SU-DHL-6 (cell line): ENCODE data around the gene HMGN1.
"Not testable (repeated sequence)": the region's sequence is repeated elsewhere in the genome, so short reads cannot be mapped to it uniquely, and the experiment has no call there.

ENCODE experiments used
- H2AFZ ChIP-seq: fragments of 200-600 bp; sonication (generic); 2 replicates; pipeline ENCODE4 v1.6.1; 2014; ENCODE audit warnings: low read depth, mild to moderate bottlenecking, moderate library complexity, mixed read lengths, antibody characterized with exemption, low read length; ENCODE audit not compliant: severe bottlenecking
- H3F3A ChIP-seq: fragments of 200-600 bp; shearing (Covaris generic); 2 replicates; pipeline ENCODE4 v1.6.0; 2016; ENCODE audit warnings: antibody characterized with exemption, mild to moderate bottlenecking; ENCODE audit not compliant: insufficient read depth
- H3K27ac ChIP-seq: fragments of 200-600 bp; sonication (generic); 2 replicates; pipeline ENCODE4 v1.5.1; 2016; ENCODE audit warnings: low read depth, mild to moderate bottlenecking, low read length, moderate library complexity, mixed read lengths
- H3K27me3 ChIP-seq: fragments of 200-600 bp; sonication (generic), shearing (Covaris generic); 2 replicates; pipeline ENCODE4 v1.6.0; 2014; ENCODE audit warnings: mild to moderate bottlenecking, low read length
- H3K36me3 ChIP-seq: fragments of 200-600 bp; sonication (generic); 2 replicates; pipeline ENCODE4 v1.6.1; 2014; ENCODE audit warnings: mild to moderate bottlenecking, low read length, mixed read lengths
- H3K4me2 ChIP-seq: fragments of 300-600, 200-600 bp; shearing (Covaris generic), sonication (generic); 2 replicates; pipeline ENCODE4 v1.6.0; 2014; ENCODE audit warnings: low read length, low read depth, mild to moderate bottlenecking; ENCODE audit not compliant: poor library complexity, severe bottlenecking
- H3K4me3 ChIP-seq: fragments of 200-600 bp; sonication (generic); 2 replicates; pipeline ENCODE4 v1.5.1; 2014; ENCODE audit warnings: antibody characterized with exemption, low read length, mild to moderate bottlenecking, mixed read lengths; ENCODE audit not compliant: insufficient read depth, poor library complexity, severe bottlenecking
- H3K79me2 ChIP-seq: fragments of 200-600 bp; sonication (generic); 2 replicates; pipeline ENCODE4 v1.6.1; 2014; ENCODE audit warnings: mild to moderate bottlenecking, low read length, moderate library complexity; ENCODE audit not compliant: insufficient read depth
- H3K9ac ChIP-seq: fragments of 200-600 bp; sonication (generic); 2 replicates; pipeline ENCODE4 v1.7.0; 2014; ENCODE audit warnings: mild to moderate bottlenecking, low read length
- H3K9me2 ChIP-seq: fragments of 200-600 bp; sonication (generic); replicated peaks from 2 replicates; pipeline ENCODE4 v1.6.1; 2014; ENCODE audit warnings: low read length; ENCODE audit not compliant: insufficient read depth
- H3K9me3 ChIP-seq: fragments of 200-600 bp; sonication (generic); 2 replicates; pipeline ENCODE4 v1.6.1; 2014; ENCODE audit warnings: low read length, mixed read lengths; ENCODE audit not compliant: insufficient read depth
- H4K20me1 ChIP-seq: fragments of 200-600 bp; sonication (generic); 2 replicates; pipeline ENCODE4 v1.6.1; 2014; ENCODE audit warnings: low read depth, mild to moderate bottlenecking, antibody characterized with exemption, low read length, moderate library complexity, mixed read lengths
- EZH2phosphoT487 ChIP-seq: fragments of 200-600 bp; sonication (generic), shearing (Covaris generic); conservative IDR thresholded peaks from 2 replicates; pipeline ENCODE4 v1.6.1; 2018; ENCODE audit warnings: mild to moderate bottlenecking, antibody characterized with exemption, low read length, moderate library complexity, mixed read lengths
- TF ChIP-seq, protein P1 (sequence below): fragments of 200-600 bp; sonication (generic); IDR thresholded peaks from one replicate; pipeline ENCODE4 v1.5.1; 2017; ENCODE audit warnings: antibody characterized with exemption, mild to moderate bottlenecking, low read length, moderate library complexity; ENCODE audit not compliant: insufficient read depth, poor library complexity, severe bottlenecking

The HMGN1 gene

DNA sequence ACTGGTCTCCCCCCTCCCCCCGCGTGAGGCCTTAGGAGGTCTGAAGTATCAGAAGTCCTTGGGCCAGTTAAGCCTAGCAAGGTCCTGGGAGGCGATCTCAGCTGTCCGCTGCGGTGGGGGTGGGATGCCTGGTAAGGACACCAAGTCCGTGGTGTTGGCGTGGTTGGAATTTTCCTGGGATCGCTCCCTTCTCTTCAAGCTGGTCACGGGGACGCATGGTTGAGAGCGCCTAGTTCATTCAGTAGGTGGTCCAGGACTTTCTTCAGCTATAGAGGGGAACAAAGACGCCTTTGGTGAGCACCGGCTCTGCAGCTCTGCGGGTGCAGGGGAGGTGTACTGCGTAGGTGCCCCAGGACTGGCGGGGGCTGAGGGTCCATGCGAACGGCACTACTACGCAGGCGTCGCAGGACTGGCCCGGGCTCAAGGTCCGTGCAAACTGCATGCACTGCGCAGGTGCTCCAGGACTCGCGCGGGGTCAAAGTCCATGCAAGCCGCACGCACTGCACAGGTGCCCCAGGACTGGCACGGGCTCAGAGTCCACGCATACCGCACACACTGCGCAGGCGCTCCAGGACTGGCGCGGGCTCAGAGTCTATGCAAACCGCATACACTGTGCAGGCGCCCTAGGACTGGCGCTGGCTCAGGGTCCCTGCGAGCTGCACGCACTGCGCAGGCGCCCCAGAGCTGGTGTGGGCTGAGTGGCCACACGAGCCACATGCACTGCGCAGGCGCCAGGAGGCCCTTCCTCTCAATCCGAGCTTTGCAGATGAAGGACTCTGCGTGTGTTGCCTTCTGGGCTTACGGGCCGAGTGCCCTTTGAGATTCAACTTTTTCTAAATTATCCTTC, 36.6 kb upstream of the HMGN1 start:
- no peak overlapping the region for H3K27ac ChIP-seq
- peaks cover 20% of the 10 kb centered on the region for H3F3A ChIP-seq
- H3K4me3 ChIP-seq = no peak overlapping the region
- no peak overlapping the region for H2AFZ ChIP-seq
- H4K20me1 ChIP-seq = no peaks in the 10 kb centered on the region
- no peak overlapping the region for H3K4me2 ChIP-seq
- TF ChIP-seq, protein P1, sequence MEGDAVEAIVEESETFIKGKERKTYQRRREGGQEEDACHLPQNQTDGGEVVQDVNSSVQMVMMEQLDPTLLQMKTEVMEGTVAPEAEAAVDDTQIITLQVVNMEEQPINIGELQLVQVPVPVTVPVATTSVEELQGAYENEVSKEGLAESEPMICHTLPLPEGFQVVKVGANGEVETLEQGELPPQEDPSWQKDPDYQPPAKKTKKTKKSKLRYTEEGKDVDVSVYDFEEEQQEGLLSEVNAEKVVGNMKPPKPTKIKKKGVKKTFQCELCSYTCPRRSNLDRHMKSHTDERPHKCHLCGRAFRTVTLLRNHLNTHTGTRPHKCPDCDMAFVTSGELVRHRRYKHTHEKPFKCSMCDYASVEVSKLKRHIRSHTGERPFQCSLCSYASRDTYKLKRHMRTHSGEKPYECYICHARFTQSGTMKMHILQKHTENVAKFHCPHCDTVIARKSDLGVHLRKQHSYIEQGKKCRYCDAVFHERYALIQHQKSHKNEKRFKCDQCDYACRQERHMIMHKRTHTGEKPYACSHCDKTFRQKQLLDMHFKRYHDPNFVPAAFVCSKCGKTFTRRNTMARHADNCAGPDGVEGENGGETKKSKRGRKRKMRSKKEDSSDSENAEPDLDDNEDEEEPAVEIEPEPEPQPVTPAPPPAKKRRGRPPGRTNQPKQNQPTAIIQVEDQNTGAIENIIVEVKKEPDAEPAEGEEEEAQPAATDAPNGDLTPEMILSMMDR = no peak
- TF ChIP-seq EZH2phosphoT487 = no peak
- H3K79me2 ChIP-seq = peaks cover 47% of the 10 kb centered on the region
- no peak overlapping the region for H3K9ac ChIP-seq
- H3K27me3 ChIP-seq = no peaks in the 10 kb centered on the region
- no peaks in the 10 kb centered on the region for H3K9me2 ChIP-seq
- H3K36me3 ChIP-seq = no peaks in the 10 kb centered on the region
- no peaks in the 10 kb centered on the region for H3K9me3 ChIP-seq

DNA sequence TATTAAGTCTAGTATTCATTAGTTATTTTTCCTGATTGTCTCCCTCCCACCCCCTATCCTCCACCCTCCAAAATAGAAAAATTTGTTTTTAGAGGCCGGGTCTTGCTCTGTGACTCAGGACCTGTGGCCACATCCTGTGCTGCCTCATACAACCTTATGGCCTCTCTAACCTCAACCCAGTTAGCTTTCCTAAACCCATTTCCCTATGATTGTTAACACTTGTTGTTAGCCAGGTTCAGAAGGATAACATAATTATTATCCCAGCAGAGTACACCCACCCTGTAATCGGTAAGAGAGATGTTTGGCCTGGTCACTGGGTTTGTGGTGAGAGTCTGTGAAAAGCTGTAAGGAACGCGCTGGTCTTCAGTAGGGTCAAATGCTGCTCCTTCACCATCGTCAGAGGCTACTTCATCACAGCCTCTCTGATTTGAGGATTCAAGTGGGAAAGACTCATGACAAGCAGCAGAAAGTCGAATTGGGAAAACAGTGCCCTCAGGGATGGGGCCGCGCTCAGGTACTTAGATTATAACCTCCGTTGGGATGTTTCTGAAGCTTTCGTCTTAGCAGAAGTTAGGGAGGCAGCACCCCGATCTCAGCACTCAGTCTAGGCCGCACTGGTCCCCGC, 35.9 kb upstream of the HMGN1 start:
- Histone ChIP-seq H3F3A (peaks cover 20% of the 10 kb centered on the region), H3K79me2 (peaks cover 43% of the 10 kb centered on the region), H3K27me3 (no peaks in the 10 kb centered on the region), H2AFZ (no peak overlapping the region), H3K4me3 (no peak overlapping the region), H3K9ac (no peak overlapping the region), H3K27ac (no peak overlapping the region), H4K20me1 (no peaks in the 10 kb centered on the region), H3K36me3 (no peaks in the 10 kb centered on the region), H3K9me3 (no peaks in the 10 kb centered on the region), H3K9me2 (no peaks in the 10 kb centered on the region), H3K4me2 (no peak overlapping the region)
- TF ChIP-seq, protein P1 = no peak
- TF ChIP-seq EZH2phosphoT487 = no peak

DNA sequence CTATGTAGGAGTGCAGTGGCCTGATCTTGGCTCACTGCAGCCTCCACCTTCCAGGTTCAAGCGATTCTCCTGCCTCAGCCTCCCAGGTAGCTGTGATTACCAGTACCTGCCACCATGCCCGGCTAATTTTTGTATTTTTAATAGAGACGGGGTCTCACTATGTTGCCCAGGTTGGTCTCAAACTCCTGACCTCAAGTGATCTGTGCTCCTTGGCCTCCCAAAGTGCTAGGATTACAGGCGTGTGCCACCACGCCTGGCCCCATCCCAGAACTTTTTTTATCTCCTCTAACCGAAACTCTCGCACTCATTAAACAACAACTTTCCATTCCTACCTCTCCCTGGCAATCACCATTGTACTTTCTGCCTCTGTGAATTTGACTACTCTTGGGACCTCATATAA, 33.2 kb upstream of the HMGN1 start:
- not testable (repeated sequence) for H3K4me2 ChIP-seq, H3K27ac ChIP-seq, H3K36me3 ChIP-seq, H3K27me3 ChIP-seq, H3K4me3 ChIP-seq, H4K20me1 ChIP-seq, H2AFZ ChIP-seq, H3K9ac ChIP-seq, H3K9me2 ChIP-seq, H3F3A ChIP-seq, H3K9me3 ChIP-seq
- peaks cover 24% of the 10 kb centered on the region for H3K79me2 ChIP-seq

DNA sequence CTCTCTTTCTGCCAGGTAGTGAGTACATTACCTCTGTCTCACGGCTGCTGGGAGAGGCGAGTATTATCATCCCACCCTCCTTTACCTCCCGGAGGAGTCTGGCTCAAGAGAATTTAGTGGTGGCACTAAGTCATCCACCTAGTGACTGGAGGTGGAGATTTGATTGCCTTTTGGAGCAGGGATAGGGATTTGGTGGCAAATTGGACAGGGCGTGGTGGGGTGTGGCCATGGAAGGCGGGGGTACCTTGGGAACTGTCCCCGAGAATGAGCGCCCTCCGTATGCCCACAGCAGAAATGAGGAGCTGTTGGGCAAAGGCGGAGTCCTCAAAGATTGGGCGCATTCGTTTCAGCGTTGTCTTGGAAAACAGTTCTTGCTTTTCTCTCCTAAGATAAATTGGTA, 32.1 kb upstream of the HMGN1 start:
- peak overlapping the region; percentile 99 for H3K4me3 ChIP-seq
- H3K36me3 ChIP-seq = no peaks in the 10 kb centered on the region
- H3K9me2 ChIP-seq = no peaks in the 10 kb centered on the region
- peak overlapping the region; percentile 92 for H3K9ac ChIP-seq
- H3K79me2 ChIP-seq = peaks cover 13% of the 10 kb centered on the region
- H3F3A ChIP-seq = no peaks in the 10 kb centered on the region
- H3K27ac ChIP-seq = no peak overlapping the region
- no peaks in the 10 kb centered on the region for H4K20me1 ChIP-seq
- H3K9me3 ChIP-seq = no peaks in the 10 kb centered on the region
- no peaks in the 10 kb centered on the region for H3K27me3 ChIP-seq
- no peak overlapping the region for H2AFZ ChIP-seq
- TF ChIP-seq, protein P1 = no peak
- no peak for TF ChIP-seq EZH2phosphoT487
- peak overlapping the region; percentile 94 for H3K4me2 ChIP-seq
